SIG-M5 treated with dmso at 0.1 percent for 504 hours (cell line): ENCODE results near the gene EPHA6.
A peak's percentile ranks its signal among the peaks of the same experiment; 100 is the strongest.
"Not testable (repeated sequence)": the region's sequence is repeated elsewhere in the genome, so short reads cannot be mapped to it uniquely, and the experiment has no call there.

Experiments used
- DNase-seq: peaks from one replicate; lab custom pipeline; 2025; ENCODE audit not compliant: unreplicated experiment; lab: John Stamatoyannopoulos, UW

The EPHA6 gene

DNA sequence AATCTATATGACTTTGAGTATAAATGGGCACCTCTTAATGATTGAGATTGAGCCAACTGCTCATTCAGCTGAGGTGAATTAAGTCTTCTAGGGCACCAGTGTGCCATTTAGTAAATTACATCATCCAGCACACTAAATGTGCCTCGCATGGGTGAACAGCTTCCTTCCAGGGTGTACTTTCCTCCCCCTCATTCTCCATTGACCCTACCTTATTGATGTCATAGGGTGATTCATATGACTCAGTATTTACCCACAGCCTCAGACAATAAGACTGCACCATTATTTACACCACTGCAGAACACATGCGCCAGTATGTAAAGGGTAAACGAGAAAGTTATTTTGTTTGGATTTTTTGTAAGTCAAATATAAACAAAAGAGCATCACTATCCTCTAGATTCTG is 765.0 kb downstream of the EPHA6 start:
- no peak for DNase-seq

DNA sequence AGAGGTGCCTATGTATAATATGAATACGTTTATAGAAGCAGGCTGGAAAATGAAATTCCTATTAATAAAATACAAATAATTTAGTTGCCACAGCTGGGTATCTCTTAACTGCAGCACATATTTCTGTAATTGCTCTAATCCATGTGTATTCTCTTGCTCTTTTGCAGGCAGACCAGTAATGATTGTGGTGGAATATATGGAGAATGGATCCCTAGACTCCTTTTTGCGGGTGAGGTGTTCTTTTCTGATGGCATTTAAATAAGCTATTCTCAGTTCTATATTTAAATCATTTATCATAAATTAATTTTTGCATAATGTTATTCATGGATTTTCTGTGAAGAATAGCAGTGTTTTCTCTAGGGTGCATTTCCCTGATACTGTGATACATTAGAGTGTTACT is 796.2 kb downstream of the EPHA6 start:
- DNase-seq: no peak

- DNase-seq: no peak
These were observed 798.2 kb downstream of the EPHA6 start for GRCh38 chr3:97612632-97613031.

GRCh38 chr3:97613139-97613538 is 798.7 kb downstream of the EPHA6 start:
- no peak for DNase-seq

DNA sequence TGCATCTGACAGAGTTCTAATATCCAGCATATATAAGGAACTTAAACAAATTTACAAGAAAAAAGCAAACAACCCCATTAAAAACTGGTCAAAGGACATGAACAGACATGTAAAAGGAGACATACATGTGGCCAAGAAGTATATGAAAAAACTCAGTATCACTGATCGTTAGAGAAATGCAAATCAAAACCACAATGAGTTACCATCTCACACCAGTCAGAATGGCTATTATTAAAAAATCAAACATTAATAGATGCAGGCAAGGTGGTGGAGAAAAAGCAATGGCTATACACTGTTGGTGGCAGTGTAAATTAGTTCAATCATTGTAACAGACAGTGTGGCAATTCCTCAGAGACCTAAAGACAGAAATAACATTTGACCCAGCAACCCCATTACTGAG is 806.1 kb downstream of the EPHA6 start:
- DNase-seq: not testable (repeated sequence)

- DNase-seq: no peak
These were observed 822.1 kb downstream of the EPHA6 start for GRCh38 chr3:97636465-97636864.

DNA sequence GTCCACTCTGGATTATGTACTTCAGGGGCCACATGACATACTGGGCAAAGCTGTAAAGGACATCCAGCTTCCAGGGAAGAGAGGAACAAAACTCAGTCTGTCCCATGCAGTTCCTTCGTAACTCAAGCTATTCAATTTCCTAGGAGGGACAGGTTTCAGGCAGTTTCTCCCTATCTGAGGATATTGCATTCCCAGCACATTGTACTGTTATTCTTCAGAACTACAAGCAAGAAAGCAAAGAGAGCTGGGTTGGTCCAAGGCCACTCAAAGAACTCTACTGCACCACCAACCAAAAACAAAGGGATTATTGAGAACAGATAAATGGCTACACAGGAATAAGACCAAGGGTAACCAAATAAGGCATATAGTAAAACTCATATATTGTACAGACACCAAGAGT is 832.5 kb downstream of the EPHA6 start:
- DNase-seq: no peak

DNA sequence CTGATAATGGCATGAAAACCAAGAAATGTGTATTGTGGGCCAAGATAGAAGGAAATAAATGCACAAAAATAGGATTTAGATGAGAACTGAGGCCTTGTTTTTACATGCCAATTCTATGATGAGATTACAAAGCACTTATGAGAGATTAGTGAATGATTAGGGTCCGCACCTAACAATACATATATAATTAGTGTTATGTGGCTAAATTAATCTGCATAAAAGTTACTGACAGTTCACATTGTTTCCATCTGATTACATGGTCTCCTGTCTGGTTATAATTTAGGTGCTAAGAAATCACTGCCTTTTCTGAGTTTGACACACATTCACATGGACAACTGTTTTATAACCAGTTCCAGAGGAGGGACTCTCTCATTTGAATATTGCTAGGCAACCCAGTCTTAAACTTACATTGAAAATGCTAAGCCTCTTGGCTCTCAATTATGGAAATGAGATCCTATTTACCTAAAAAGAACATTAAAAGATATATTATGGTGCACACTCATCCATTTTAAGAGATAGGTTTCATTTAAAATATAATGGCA is 833.1 kb downstream of the EPHA6 start:
- no peak for DNase-seq

DNA sequence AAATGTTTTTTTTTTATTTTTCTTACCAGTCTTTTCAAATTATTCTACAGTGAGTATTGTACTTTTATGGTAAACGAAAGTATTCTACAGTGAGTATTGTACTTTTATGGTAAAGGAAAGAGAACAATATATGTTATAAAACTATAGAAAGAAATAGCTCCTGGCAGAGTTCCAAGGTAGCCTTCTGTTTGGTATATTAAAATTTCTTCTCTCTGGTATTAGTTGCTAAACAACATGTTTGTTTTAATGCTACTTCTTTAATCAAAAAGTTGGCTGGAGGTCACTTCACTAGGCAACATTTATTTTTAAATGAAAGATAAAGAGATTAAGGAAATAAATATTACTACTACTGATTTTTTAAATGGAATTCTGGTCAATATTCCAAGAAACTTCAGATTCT is 841.6 kb downstream of the EPHA6 start:
- no peak for DNase-seq

DNA sequence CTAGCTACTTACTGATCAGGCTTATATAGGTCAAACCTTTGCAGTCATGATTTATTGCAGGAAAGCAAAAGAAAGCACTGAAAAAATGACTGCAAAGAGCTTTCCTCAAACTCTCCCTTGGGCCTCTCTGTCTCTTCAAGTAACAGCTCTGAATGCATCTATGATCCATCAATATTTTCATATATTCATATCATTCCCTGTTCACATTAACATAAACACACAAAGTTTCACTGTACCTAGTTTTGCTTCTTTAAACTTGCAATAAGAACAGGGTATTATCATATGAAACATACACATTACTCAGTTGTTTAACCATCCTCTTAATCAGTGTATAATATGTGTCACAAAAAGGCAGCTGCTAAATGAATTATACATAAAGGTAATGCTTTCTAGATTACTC is 842.2 kb downstream of the EPHA6 start:
- DNase-seq: no peak

DNA sequence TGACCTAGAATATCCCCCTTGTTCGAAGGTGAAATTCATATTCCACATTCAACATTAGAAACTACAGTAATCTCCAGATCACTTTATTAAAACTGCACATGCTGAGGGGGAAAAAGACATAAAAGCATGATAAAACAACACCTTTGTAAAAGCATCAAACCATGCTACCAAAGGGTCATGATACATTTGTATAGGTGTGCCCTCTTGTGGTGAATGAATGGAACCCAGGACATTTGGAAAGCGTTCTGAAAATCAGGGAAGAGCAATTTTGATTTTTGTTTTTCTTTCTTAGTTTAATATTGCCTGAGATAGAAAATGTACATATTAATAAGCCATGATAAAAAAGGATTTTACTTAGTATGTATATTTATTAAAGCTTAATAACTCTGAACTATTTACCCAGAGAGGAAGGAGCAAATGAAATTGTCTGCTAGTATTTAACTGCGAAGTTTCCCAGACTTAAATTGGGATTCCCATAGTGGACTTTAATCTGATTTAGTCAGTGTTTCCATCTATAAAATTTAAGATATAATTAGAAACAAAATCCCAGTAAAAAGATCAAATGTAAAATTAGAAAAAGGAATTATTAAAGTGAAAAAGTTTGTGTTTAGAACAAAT is 844.4 kb downstream of the EPHA6 start:
- peak; percentile 38 for DNase-seq

GRCh38 chr3:97662264-97662663 is 847.9 kb downstream of the EPHA6 start:
- DNase-seq: no peak

DNA sequence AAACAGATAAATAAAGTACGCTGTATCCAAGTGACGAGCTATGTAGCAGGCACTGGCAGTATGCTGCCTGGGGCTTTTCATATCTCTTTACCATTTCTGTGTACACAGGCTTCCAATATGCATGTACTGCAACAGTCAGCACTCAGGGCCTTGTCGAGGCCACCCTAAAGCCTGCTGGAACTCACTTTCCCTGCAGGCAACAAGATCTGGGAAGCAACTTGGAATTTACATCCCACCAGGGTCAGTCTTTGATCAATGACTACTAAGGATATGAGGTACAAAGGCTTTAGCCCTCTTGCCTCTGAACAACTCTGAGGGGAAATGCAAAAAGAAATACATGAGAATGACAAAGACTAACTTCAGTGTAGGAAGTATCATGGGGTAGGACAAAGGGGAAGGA is 848.4 kb downstream of the EPHA6 start:
- no peak for DNase-seq

GRCh38 chr3:97665896-97666295 is 851.5 kb downstream of the EPHA6 start:
- DNase-seq: no peak

DNA sequence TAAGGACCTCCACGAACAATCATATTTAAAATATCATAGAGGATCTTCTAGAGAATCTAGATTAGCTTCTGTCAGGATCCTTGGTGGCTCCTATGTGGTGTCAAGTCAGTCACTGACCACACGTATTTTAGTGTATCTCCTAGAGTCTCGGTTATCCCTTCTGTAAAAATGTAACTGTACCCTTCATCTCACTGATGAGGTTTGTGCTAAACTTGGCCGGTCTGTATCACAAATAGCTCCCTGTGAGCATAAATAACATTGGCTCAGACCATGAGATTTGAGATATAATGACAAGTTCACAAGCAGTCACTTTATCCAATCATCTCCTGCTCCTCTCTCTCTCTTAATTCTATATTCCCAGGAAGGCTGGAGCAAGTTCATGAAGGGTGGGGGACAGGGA is 856.6 kb downstream of the EPHA6 start:
- DNase-seq: no peak

- DNase-seq: no peak
These were observed 859.1 kb downstream of the EPHA6 start for GRCh38 chr3:97673357-97673997.

- no peak for DNase-seq
These were observed 860.1 kb downstream of the EPHA6 start for GRCh38 chr3:97674461-97674860.

- no peak for DNase-seq
These were observed 865.8 kb downstream of the EPHA6 start for GRCh38 chr3:97680210-97680609.

DNA sequence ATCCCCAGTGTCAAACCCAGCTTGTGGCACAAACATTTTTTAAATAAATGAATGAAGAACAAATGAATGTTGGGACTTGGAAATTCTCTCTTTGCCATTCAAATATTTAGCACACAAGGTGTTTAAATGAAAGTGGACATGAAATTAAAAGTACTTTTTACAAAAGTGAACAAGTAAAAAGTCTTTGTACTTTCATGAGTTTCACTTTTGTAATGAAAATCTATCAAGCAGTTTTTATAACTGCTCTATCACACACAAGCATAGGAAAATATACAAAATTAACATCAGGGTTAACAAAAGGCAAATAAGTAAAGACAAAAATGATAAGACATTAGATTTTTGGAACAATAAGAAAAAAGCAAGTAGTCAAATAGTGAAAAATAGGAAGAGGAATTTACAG is 866.3 kb downstream of the EPHA6 start:
- DNase-seq: no peak

DNA sequence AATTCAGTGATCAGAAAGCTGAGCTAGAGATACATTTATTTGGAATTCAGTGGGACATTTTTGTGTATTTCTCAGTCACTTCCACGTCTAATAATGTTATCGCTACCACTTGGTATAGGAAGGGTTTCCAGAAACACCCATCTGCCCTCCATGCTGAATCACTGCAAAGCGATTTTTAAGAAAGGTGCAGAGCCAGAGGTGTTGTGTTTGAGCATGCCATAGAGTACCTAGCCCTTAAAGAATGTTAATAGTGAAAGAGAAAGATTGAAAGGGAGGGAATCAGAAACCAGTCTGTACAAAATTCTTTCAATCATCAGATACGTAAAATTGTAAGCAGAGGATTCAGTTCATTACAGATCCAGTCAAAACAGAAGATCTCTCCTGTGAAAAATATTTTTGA is 870.1 kb downstream of the EPHA6 start:
- DNase-seq: no peak

GRCh38 chr3:97686258-97686657 is 871.9 kb downstream of the EPHA6 start:
- DNase-seq: no peak

- DNase-seq: no peak
These were observed 873.3 kb downstream of the EPHA6 start for GRCh38 chr3:97687734-97688133.

DNA sequence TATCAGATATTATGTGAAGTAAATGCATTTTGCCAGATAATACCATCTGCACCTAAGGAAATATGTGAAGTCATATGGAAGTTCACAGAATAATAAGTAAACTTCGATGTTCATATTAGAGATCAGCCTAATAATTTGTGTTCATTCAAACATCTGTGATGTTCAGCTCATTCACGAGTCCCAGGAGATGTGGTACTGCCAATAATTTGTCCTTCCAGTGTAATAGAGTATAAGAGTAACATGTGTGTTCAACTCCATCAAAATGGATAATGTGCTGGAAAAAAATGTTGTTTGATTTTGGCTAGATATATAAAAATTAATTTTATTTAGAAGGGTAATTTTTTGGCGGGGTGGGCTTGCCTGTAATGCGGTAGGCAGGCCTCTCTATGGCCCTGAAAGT is 874.7 kb downstream of the EPHA6 start:
- DNase-seq: no peak
